Measurements from ENCODE around the gene MRPL45. TPM values are rescaled to one million over a fixed set of nuclear protein-coding genes. Genes with fewer than 3 reads are reported as not detected.
"Not testable (repeated sequence)": the region's sequence is repeated elsewhere in the genome, so short reads cannot be mapped to it uniquely, and the experiment has no call there.

Gene MRPL45
- polyA plus RNA-seq (ENCODE audit: insufficient read length in 3 of 3) = 10 to 100 TPM; 58.8 to 65.7 (median 63.2) TPM
- long read RNA-seq, donor 1, transcript MRPL45-203 (8 exons, 1,705 nt) = major isoform, 15 of 22 reads
- long read RNA-seq, donor 1, partial matches to known transcripts = 7 of 22 reads
- long read RNA-seq, donor 1, other reads (novel, unspliced or antisense) = 0 of 22 reads
- long read RNA-seq, donor 2, transcript MRPL45-203 (8 exons, 1,705 nt) = major isoform, 22 of 30 reads
- long read RNA-seq, donor 2, partial matches to known transcripts = 8 of 30 reads
- long read RNA-seq, donor 2, other reads (novel, unspliced or antisense) = 0 of 30 reads
- long read RNA-seq, donor 3, transcript MRPL45-203 (8 exons, 1,705 nt) = major isoform, 17 of 27 reads
- long read RNA-seq, donor 3, partial matches to known transcripts = 10 of 27 reads
- long read RNA-seq, donor 3, other reads (novel, unspliced or antisense) = 0 of 27 reads
- long read RNA-seq, donor 4, transcript MRPL45-203 (8 exons, 1,705 nt) = major isoform, 25 of 25 reads
- long read RNA-seq, donor 4, partial matches to known transcripts = 0 of 25 reads
- long read RNA-seq, donor 4, other reads (novel, unspliced or antisense) = 0 of 25 reads
- long read RNA-seq, donor 5, transcript MRPL45-203 (8 exons, 1,705 nt) = major isoform, 11 of 20 reads
- long read RNA-seq, donor 5, partial matches to known transcripts = 9 of 20 reads
- long read RNA-seq, donor 5, other reads (novel, unspliced or antisense) = 0 of 20 reads
- long read RNA-seq, donor 6, transcript MRPL45-203 (8 exons, 1,705 nt) = major isoform, 14 of 14 reads
- long read RNA-seq, donor 6, partial matches to known transcripts = 0 of 14 reads
- long read RNA-seq, donor 6, other reads (novel, unspliced or antisense) = 0 of 14 reads
- long read RNA-seq, donor 7, transcript MRPL45-203 (8 exons, 1,705 nt) = major isoform, 23 of 48 reads
- long read RNA-seq, donor 7, partial matches to known transcripts = 24 of 48 reads
- long read RNA-seq, donor 7, other reads (novel, unspliced or antisense) = 0 of 48 reads
- long read RNA-seq, donor 8, transcript MRPL45-203 (8 exons, 1,705 nt) = major isoform, 5 of 5 reads
- long read RNA-seq, donor 8, partial matches to known transcripts = 0 of 5 reads
- long read RNA-seq, donor 8, other reads (novel, unspliced or antisense) = 0 of 5 reads
- long read RNA-seq, donor 9, transcript MRPL45-203 (8 exons, 1,705 nt) = major isoform, 25 of 41 reads
- long read RNA-seq, donor 9, partial matches to known transcripts = 16 of 41 reads
- long read RNA-seq, donor 9, other reads (novel, unspliced or antisense) = 0 of 41 reads
- long read RNA-seq, donor 10, transcript MRPL45-203 (8 exons, 1,705 nt) = major isoform, 12 of 13 reads
- long read RNA-seq, donor 10, partial matches to known transcripts = 0 of 13 reads
- long read RNA-seq, donor 10, other reads (novel, unspliced or antisense) = 0 of 13 reads
- long read RNA-seq, donor 11, transcript MRPL45-203 (8 exons, 1,705 nt) = major isoform, 10 of 10 reads
- long read RNA-seq, donor 11, partial matches to known transcripts = 0 of 10 reads
- long read RNA-seq, donor 11, other reads (novel, unspliced or antisense) = 0 of 10 reads
- long read RNA-seq, donor 12, transcript MRPL45-203 (8 exons, 1,705 nt) = major isoform, 14 of 14 reads
- long read RNA-seq, donor 12, partial matches to known transcripts = 0 of 14 reads
- long read RNA-seq, donor 12, other reads (novel, unspliced or antisense) = 0 of 14 reads
- long read RNA-seq, donor 13, transcript MRPL45-203 (8 exons, 1,705 nt) = major isoform, 13 of 24 reads
- long read RNA-seq, donor 13, partial matches to known transcripts = 11 of 24 reads
- long read RNA-seq, donor 13, other reads (novel, unspliced or antisense) = 0 of 24 reads
- long read RNA-seq, donor 14 = 0 reads
- long read RNA-seq, donor 15 = 0 reads
- long read RNA-seq, donor 16, transcript MRPL45-203 (8 exons, 1,705 nt) = major isoform, 29 of 46 reads
- long read RNA-seq, donor 16, partial matches to known transcripts = 16 of 46 reads
- long read RNA-seq, donor 16, other reads (novel, unspliced or antisense) = 0 of 46 reads

- DNase-seq = peak; percentile 94
These were observed at the start of gene MRPL45 for GRCh38 chr17:38296834-38297517. Gene MRPL45 (plus strand): TSS chr17:38297168. CDS start chr17:38297184, 16 bp downstream.

GRCh38 chr17:38253191-38253590, 43.8 kb upstream of the MRPL45 start:
- not testable (repeated sequence) for DNase-seq

GRCh38 chr17:38254357-38254756, 42.6 kb upstream of the MRPL45 start:
- DNase-seq = not testable (repeated sequence)

GRCh38 chr17:38257013-38257621, 39.9 kb upstream of the MRPL45 start:
- peak; percentile 62 for DNase-seq

GRCh38 chr17:38265974-38266506, 30.9 kb upstream of the MRPL45 start:
- DNase-seq = not testable (repeated sequence)

- not testable (repeated sequence) for DNase-seq
These were observed 30.4 kb upstream of the MRPL45 start for GRCh38 chr17:38266571-38266970.

- DNase-seq = not testable (repeated sequence)
These were observed 28.8 kb upstream of the MRPL45 start for GRCh38 chr17:38268138-38268537.

GRCh38 chr17:38269045-38269444, 27.9 kb upstream of the MRPL45 start:
- DNase-seq = not testable (repeated sequence)

- DNase-seq = not testable (repeated sequence)
These were observed 27.4 kb upstream of the MRPL45 start for GRCh38 chr17:38269552-38269951.

GRCh38 chr17:38285994-38286393, 11.0 kb upstream of the MRPL45 start:
- not testable (repeated sequence) for DNase-seq

- DNase-seq = peak; percentile 38
These were observed 10.4 kb upstream of the MRPL45 start for GRCh38 chr17:38286501-38287091.

GRCh38 chr17:38288217-38288827, 8.6 kb upstream of the MRPL45 start:
- DNase-seq = not testable (repeated sequence)

GRCh38 chr17:38289760-38290159, 7.2 kb upstream of the MRPL45 start:
- not testable (repeated sequence) for DNase-seq

- not testable (repeated sequence) for DNase-seq
These were observed 1.2 kb upstream of the MRPL45 start for GRCh38 chr17:38295602-38296365.

GRCh38 chr17:38315497-38315896, 18.5 kb downstream of the MRPL45 start:
- no peak for DNase-seq

- DNase-seq = no peak
These were observed 20.1 kb downstream of the MRPL45 start for GRCh38 chr17:38317081-38317480.

GRCh38 chr17:38320482-38320881, 23.5 kb downstream of the MRPL45 start:
- DNase-seq = no peak
